NCI-H748 (cell line): Measurements from ENCODE around the gene PCDHB4.
"Not testable (repeated sequence)": the region's sequence is repeated elsewhere in the genome, so short reads cannot be mapped to it uniquely, and the experiment has no call there.

Experiments used
- DNase-seq: peaks from one replicate; lab custom pipeline; 2025; ENCODE audit not compliant: unreplicated experiment; lab: John Stamatoyannopoulos, UW

Gene PCDHB4

DNA sequence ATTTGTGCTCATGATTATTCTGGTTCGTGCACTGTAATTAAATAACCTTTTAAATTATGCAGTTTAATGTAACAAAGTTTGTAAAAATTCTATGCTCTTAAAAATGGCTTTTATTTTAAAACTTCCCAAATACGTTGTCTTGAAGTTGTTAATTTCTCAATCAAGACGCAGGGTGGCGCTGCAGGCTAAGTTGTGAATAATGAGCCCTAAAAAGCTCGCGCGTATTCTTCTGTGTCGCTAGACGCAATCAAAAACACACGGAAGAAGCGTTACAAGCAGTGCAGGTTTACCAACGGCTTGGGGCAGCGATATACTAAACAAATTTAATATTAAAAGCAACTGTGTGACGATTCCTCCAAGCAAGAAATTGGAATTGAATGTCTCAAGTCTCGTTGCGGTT is at the start of gene PCDHB4:
PCDHB4 (plus strand) TSS at position 256 of the 400 bp plus-strand sequence. CDS start 181 bp downstream, outside the sequence.
- peak; percentile 87 for DNase-seq

DNA sequence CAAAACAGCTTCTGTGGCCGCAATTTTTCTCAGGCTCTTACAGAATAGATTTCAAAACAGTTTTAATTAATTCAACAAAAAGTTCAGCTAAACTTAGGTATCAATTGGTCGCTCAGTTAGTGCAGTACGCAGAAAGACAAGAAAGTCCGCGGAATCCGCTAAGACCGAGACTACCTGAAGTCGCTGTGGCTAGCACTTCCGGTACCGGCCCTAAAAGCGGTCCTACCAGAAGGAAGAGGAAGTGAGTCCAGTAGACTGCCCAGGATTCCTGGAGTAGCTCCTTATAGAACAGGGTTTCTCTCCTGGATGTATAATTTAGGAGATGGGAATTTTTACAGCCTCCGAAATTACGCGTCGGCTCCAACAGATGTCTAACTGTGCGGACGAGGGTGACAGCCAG is 43.8 kb upstream of the PCDHB4 start:
- DNase-seq: no peak

DNA sequence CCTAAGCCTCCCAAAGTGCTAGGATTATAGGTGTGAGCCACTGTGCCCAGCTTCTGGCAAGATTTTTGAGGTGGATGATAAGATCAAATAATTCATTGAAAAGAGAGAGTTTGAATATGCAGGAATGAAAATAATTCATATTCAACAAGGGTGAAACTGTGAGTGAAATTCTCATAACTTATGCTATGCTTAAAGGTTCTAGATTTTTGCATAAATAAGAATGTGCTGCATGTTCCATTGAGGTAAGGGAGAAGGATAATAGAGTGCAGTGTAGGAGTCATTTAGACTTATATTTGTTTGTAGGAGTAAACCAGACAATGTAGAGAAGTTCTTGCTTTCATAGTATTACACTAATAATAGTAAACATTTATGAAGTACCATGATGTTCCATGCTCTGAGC is 39.4 kb upstream of the PCDHB4 start:
- DNase-seq: no peak

DNA sequence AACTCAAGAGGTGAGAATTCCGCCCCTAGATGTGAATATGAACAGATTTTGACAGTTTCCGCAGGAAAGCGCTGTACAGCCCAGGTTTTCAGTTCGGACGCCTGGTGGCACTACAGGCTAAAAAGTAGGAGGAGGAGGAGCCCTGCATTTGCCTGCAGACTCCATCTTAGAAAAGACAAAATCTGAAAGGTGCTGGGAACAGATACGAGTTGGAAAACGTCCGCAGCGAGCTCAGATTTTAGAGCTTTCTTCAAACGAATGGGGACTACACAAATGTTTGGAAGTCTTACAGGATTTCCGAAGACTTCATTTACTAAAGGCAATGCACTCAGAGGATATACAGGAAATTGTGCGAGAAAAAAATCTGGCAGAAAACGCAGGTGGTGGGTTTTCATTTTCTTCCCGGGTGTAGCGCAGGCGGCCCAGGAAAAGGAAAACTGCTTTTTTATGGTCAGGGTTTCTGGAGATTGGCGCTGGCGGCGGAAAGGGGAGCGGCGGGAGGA is 37.1 kb upstream of the PCDHB4 start:
- DNase-seq: peak; percentile 90

DNA sequence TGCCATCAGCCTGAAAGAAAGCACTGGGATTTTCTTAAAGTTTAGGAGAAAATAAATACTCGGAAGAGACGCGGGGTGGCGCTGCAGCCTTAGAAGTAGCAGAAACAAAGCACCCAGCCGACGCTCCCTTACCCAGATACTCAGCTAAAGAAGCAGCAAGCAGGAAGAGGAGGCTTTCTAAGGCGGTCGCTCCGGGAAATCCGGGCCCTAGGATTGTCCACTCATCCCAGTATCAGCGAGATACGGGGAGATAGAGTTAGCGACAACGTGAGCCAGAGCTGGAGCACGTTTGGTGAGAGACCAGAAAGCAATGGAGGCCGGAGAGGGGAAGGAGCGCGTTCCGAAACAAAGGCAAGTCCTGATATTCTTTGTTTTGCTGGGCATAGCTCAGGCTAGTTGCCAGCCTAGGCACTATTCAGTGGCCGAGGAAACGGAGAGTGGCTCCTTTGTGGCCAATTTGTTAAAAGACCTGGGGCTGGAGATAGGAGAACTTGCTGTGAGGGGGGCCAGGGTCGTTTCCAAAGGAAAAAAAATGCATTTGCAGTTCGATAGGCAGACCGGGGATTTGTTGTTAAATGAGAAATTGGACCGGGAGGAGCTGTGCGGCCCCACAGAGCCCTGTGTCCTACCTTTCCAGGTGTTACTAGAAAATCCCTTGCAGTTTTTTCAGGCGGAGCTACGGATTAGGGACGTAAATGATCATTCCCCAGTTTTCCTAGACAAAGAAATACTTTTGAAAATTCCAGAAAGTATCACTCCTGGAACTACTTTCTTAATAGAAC is 26.9 kb upstream of the PCDHB4 start, which contains the start of gene PCDHB2:
PCDHB2 (plus strand) TSS at position 135 of the 782 bp plus-strand sequence; CDS start at position 311, 176 bp downstream.
- peak; percentile 94 for DNase-seq

DNA sequence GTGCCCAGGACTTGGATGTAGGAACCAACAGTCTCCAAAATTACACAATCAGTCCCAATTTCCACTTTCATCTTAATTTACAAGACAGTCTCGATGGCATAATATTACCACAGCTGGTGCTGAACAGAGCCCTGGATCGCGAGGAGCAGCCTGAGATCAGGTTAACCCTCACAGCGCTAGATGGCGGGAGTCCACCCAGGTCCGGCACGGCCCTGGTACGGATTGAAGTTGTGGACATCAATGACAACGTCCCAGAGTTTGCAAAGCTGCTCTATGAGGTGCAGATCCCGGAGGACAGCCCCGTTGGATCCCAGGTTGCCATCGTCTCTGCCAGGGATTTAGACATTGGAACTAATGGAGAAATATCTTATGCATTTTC is 26.4 kb upstream of the PCDHB4 start:
- DNase-seq: peak; percentile 66

DNA sequence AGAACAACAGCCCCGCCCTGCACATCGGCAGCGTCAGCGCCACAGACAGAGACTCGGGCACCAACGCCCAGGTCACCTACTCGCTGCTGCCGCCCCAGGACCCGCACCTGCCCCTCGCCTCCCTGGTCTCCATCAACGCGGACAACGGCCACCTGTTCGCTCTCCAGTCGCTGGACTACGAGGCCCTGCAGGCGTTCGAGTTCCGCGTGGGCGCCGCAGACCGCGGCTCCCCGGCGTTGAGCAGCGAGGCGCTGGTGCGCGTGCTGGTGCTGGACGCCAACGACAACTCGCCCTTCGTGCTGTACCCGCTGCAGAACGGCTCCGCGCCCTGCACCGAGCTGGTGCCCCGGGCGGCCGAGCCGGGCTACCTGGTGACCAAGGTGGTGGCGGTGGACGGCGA is 25.4 kb upstream of the PCDHB4 start:
- not testable (repeated sequence) for DNase-seq

DNA sequence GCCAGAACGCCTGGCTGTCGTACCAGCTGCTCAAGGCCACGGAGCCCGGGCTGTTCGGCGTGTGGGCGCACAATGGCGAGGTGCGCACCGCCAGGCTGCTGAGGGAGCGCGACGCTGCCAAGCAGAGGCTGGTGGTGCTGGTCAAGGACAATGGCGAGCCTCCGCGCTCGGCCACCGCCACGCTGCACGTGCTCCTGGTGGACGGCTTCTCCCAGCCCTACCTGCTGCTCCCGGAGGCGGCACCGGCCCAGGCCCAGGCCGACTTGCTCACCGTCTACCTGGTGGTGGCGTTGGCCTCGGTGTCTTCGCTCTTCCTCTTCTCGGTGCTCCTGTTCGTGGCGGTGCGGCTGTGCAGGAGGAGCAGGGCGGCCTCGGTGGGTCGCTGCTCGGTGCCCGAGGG is 25.0 kb upstream of the PCDHB4 start:
- DNase-seq: not testable (repeated sequence)

DNA sequence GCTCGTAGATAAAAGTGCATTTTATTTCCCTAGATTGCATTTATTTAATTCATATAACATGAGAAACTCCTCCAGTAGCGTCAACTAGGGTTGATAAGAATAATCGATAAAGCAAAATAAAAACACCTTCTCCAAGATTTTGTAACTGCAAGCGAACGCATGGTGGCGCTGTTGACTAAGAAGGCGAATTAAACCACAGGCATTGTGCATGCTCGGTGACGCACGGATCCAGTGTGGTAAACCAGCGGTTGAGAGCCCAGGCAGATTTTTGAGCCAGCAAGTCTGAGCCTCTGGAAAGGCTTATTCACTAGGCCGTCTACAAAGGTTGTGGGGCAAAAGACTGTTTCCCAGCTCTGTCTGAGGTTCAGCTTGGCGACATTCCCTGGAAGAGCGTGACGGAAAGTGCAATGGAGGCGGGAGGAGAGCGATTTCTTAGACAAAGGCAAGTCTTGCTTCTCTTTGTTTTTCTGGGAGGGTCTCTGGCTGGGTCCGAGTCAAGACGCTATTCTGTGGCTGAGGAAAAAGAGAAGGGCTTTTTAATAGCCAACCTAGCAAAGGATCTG is 21.3 kb upstream of the PCDHB4 start, which contains the start of gene PCDHB3:
PCDHB3 (plus strand) TSS at position 231 of the 563 bp plus-strand sequence; CDS start at position 408, 177 bp downstream.
- no peak for DNase-seq

DNA sequence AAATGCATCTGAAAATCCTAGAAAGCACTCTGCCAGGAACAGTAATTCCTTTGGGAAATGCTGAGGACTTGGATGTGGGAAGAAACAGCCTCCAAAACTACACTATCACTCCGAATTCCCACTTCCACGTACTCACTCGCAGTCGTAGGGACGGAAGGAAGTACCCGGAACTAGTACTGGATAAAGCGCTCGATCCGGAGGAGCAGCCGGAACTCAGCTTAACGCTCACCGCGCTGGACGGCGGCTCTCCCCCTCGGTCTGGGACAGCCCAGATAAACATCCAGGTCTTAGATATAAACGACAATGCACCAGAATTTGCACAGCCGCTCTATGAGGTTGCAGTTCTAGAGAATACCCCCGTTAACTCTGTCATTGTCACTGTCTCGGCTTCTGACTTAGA is 20.6 kb upstream of the PCDHB4 start:
- no peak for DNase-seq

DNA sequence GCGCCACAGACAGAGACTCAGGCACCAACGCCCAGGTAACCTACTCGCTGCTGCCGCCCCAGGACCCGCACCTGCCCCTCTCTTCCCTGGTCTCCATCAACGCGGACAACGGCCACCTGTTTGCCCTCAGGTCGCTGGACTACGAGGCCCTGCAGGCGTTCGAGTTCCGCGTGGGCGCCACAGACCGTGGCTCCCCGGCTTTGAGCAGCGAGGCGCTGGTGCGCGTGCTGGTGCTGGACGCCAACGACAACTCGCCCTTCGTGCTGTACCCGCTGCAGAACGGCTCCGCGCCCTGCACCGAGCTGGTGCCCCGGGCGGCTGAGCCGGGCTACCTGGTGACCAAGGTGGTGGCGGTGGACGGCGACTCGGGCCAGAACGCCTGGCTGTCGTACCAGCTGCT is 19.5 kb upstream of the PCDHB4 start:
- not testable (repeated sequence) for DNase-seq

DNA sequence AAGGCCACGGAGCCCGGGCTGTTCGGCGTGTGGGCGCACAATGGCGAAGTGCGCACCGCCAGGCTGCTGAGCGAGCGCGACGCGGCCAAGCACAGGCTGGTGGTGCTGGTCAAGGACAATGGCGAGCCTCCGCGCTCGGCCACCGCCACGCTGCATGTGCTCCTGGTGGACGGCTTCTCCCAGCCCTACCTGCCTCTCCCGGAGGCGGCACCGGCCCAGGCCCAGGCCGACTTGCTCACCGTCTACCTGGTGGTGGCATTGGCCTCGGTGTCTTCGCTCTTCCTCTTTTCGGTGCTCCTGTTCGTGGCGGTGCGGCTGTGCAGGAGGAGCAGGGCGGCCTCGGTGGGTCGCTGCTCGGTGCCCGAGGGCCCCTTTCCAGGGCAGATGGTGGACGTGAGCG is 19.1 kb upstream of the PCDHB4 start:
- DNase-seq: not testable (repeated sequence)

DNA sequence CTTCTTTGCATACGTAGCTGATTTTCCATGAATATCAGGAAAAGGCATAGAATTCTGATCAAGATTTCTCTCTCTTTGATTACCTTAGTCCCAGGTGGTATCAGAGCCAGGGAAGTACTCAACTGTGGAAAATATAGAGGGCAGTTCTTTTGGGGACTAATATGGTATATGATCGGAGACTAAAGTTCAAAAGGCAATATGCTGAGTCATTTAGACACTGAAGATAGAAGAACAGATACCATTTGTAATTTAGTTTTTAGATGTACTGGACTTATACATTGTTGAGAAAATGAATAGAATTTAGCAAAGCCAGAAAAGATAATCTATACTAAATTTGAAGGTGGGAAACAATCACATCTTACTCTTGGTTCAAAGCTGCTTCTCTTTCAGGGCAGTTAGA is 16.3 kb upstream of the PCDHB4 start:
- no peak for DNase-seq

DNA sequence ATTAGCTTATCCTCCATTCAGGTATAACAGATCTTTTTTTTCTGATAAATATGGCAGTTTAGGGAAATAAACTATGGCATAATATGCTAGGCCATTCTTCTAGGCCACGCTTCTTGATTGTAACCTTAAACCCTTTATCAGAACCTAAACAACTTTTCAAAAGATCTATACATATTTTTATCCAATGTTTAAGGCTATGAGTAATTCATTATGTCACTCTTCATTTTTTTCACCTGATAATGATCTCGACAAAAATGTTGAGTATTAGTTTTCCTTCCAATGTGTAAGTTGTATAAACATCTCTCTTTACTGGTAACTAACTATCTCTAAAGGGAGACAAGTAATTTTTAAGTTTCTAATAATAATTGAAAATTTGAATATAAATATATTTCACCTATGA is 2.4 kb upstream of the PCDHB4 start:
- DNase-seq: no peak

DNA sequence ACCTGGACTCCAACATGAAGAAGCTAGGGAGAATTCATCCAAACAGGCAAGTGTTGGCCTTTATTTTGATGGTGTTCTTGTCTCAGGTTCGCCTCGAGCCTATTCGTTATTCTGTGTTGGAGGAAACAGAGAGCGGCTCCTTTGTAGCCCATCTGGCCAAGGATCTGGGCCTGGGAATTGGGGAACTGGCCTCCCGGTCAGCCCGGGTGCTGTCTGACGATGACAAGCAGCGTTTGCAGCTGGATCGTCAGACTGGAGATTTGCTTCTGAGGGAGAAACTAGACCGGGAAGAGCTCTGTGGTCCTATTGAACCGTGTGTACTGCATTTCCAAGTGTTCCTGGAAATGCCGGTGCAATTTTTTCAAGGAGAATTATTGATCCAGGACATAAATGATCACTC is 367 bp downstream of the PCDHB4 start:
- DNase-seq: peak; percentile 64

DNA sequence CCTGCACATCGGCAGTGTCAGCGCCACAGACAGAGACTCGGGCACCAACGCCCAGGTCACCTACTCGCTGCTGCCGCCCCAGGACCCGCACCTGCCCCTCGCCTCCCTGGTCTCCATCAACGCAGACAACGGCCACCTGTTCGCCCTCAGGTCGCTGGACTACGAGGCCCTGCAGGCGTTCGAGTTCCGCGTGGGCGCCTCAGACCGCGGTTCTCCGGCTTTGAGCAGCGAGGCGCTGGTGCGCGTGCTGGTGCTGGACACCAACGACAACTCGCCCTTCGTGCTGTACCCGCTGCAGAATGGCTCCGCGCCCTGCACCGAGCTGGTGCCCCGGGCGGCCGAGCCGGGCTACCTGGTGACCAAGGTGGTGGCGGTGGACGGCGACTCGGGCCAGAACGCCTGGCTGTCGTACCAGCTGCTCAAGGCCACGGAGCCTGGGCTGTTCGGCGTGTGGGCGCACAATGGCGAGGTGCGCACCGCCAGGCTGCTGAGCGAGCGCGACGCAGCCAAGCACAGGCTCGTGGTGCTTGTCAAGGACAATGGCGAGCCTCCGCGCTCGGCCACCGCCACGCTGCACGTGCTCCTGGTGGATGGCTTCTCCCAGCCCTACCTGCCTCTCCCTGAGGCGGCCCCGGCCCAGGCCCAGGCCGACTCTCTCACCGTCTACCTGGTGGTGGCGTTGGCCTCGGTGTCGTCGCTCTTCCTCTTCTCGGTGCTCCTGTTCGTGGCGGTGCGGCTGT is 1.9 kb downstream of the PCDHB4 start:
- not testable (repeated sequence) for DNase-seq

DNA sequence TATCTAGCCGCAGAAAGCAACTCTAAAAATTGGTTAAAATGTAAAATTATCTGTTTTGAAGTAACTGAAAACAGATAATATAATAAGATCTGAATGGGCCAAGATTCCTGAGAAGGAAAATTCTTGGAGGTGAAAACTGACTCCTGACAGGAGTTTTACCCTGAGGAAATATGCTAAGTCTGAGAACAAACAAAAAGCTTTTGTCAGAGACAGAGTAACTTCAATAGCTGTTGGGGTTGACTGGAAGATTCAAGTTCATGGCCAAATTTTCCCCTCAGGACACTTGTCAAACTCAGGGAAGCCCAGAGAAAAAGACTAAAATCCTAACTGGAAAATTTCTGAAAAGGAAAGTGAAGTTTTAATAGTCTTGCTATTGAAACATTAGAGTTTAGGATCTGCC is 5.7 kb downstream of the PCDHB4 start:
- DNase-seq: no peak

DNA sequence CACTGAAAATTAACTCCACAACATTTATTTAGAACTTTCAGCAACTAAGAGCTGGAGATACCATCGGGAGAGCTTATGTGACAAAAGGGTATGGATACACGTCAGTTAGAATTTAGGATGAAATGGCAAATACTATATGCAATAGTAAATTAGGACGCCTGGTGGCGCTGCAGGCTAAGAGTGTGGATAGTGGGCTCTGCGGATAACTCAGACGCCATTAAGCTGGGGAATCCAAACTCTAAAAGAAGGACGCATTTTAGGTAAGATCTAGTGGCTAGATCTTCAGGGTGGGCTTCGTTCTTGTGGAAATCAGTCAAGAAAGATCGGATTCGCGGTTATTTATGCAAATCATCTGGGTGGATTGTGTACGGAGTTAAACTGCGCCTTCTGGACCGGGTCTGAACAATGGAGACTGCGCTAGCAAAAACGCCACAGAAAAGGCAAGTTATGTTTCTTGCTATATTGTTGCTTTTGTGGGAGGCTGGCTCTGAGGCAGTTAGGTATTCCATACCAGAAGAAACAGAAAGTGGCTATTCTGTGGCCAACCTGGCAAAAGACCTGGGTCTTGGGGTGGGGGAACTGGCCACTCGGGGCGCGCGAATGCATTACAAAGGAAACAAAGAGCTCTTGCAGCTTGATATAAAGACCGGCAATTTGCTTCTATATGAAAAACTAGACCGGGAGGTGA is 13.6 kb downstream of the PCDHB4 start, which contains the start of gene PCDHB5:
PCDHB5 (plus strand) TSS at position 177 of the 688 bp plus-strand sequence; CDS start at position 406, 229 bp downstream.
- peak; percentile 90 for DNase-seq

DNA sequence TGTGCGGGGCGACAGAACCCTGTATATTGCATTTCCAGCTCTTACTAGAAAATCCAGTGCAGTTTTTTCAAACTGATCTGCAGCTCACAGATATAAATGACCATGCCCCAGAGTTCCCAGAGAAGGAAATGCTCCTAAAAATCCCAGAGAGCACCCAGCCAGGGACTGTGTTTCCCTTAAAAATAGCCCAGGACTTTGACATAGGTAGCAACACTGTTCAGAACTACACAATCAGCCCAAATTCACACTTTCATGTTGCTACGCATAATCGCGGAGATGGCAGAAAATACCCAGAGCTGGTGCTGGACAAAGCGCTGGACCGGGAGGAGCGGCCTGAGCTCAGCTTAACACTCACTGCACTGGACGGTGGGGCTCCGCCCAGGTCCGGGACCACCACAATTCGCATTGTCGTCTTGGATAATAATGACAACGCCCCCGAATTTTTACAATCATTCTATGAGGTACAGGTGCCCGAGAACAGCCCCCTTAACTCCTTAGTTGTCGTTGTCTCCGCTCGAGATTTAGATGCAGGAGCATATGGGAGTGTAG is 14.2 kb downstream of the PCDHB4 start:
- DNase-seq: peak; percentile 45

DNA sequence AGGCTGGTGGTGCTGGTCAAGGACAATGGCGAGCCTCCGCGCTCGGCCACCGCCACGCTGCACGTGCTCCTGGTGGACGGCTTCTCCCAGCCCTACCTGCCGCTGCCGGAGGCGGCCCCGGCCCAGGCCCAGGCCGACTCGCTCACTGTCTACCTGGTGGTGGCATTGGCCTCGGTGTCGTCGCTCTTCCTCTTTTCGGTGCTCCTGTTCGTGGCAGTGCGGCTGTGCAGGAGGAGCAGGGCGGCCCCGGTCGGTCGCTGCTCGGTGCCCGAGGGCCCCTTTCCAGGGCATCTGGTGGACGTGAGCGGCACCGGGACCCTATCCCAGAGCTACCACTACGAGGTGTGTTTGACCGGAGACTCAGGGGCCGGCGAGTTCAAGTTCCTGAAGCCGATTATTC is 15.7 kb downstream of the PCDHB4 start:
- DNase-seq: not testable (repeated sequence)
